ENCODE results near the gene ADAM12.

Gene ADAM12

GRCh38 chr10:126256864-126257263 is 131.4 kb downstream of the ADAM12 start:
- ChIA-PET CTCF (interaction anchor here (0.6 to 0.8 kb wide), 5 partner anchors 17 to 485 kb away, joined by 3 to 4 read pairs (median 3); no protein-coding TSS in a partner anchor), POLR2A (no interaction called here)
- no peak overlapping the region for H3K4me3 ChIP-seq (ENCODE audit: low read depth, low read length)
- no peak overlapping the region for H3K27ac ChIP-seq (ENCODE audit: extremely low read depth, low read depth, low read length)
- peaks cover 29% of the 10 kb centered on the region for H3K4me1 ChIP-seq (ENCODE audit: control insufficient read depth, insufficient read depth, low read length)
- no peaks in the 10 kb centered on the region for H3K9me3 ChIP-seq (ENCODE audit: control insufficient read depth, insufficient read depth, low read depth, low read length)
- no peaks in the 10 kb centered on the region for H3K36me3 ChIP-seq (ENCODE audit: control insufficient read depth in 2 of 2, insufficient read depth in 1 of 2, low read length in 2 of 2)
- TF ChIP-seq ZNF621 (tag by site-specific recombination; IDR thresholded peaks at IDR 0.05) (no peak), GLI2 (tag by site-specific recombination; IDR thresholded peaks at IDR 0.05; ENCODE audit: borderline replicate concordance, low read depth) (no peak), ZBTB20 (tag by site-specific recombination; IDR thresholded peaks at IDR 0.05) (no peak), ZNF629 (tag by site-specific recombination; IDR thresholded peaks at IDR 0.05) (no peak), ZNF600 (tag by site-specific recombination; IDR thresholded peaks at IDR 0.05) (peak; percentile 44; the same call in 1 of the 2 replicates), CTCF (tag by site-specific recombination; IDR thresholded peaks at IDR 0.05) (peak; percentile 68), ZFP41 (tag by site-specific recombination; IDR thresholded peaks at IDR 0.05; ENCODE audit: borderline replicate concordance) (no peak), ZNF561 (tag by site-specific recombination; IDR thresholded peaks at IDR 0.05; ENCODE audit: borderline replicate concordance) (no peak), ZBTB1 (tag by site-specific recombination; IDR thresholded peaks at IDR 0.05) (no peak), SALL2 (tag by site-specific recombination; IDR thresholded peaks at IDR 0.05; ENCODE audit: borderline replicate concordance) (no peak), ZNF571 (tag by site-specific recombination; IDR thresholded peaks at IDR 0.05) (no peak), ZNF639 (tag by site-specific recombination; IDR thresholded peaks at IDR 0.05) (no peak), SCRT2 (tag by site-specific recombination; IDR thresholded peaks at IDR 0.05) (no peak), ZNF404 (tag by site-specific recombination; IDR thresholded peaks at IDR 0.05) (no peak), ZNF513 (tag by site-specific recombination; IDR thresholded peaks at IDR 0.05) (peak; percentile 88)

- ChIA-PET POLR2A (no interaction called here), CTCF (no interaction called here)
- Histone ChIP-seq H3K4me3 (ENCODE audit: low read depth, low read length) (no peak overlapping the region), H3K9me3 (ENCODE audit: control insufficient read depth, insufficient read depth, low read depth, low read length) (no peaks in the 10 kb centered on the region), H3K4me1 (ENCODE audit: control insufficient read depth, insufficient read depth, low read length) (peaks cover 35% of the 10 kb centered on the region), H3K36me3 (ENCODE audit: control insufficient read depth in 2 of 2, insufficient read depth in 1 of 2, low read length in 2 of 2) (no peaks in the 10 kb centered on the region), H3K27ac (ENCODE audit: extremely low read depth, low read depth, low read length) (no peak overlapping the region)
- TF ChIP-seq ATF2 (tag by site-specific recombination; IDR thresholded peaks at IDR 0.05; ENCODE audit: low read depth) (peak; percentile 80), SCRT2 (tag by site-specific recombination; IDR thresholded peaks at IDR 0.05) (no peak)
These were observed 133.0 kb downstream of the ADAM12 start for GRCh38 chr10:126255313-126255712.

- peak overlapping the region; percentile 74 for H3K27ac ChIP-seq (ENCODE audit: extremely low read depth, low read depth, low read length)
- CTCF ChIA-PET: no interaction called here
- TF ChIP-seq ZBTB6 (tag by site-specific recombination; IDR thresholded peaks at IDR 0.05): no peak
- no peak for TF ChIP-seq OVOL3 (tag by site-specific recombination; IDR thresholded peaks at IDR 0.05)
- no peak for TF ChIP-seq YY1 (tag by site-specific recombination; IDR thresholded peaks at IDR 0.05)
- no peak for TF ChIP-seq ZNF280C (tag by site-specific recombination; IDR thresholded peaks at IDR 0.05)
- TF ChIP-seq ZNF768 (tag by site-specific recombination; IDR thresholded peaks at IDR 0.05): no peak
- TF ChIP-seq ZFP3 (tag by site-specific recombination; IDR thresholded peaks at IDR 0.05; ENCODE audit: low read depth): no peak
- TF ChIP-seq ZBTB21 (tag by site-specific recombination; IDR thresholded peaks at IDR 0.05): no peak
These were observed 134.7 kb downstream of the ADAM12 start for GRCh38 chr10:126253611-126253998.

More at GRCh38 chr10:126253611-126253998, 134.7 kb downstream of the ADAM12 start:
- no peaks in the 10 kb centered on the region for H3K36me3 ChIP-seq (ENCODE audit: control insufficient read depth in 2 of 2, insufficient read depth in 1 of 2, low read length in 2 of 2)
- no peak overlapping the region for H3K4me3 ChIP-seq (ENCODE audit: low read depth, low read length)
- H3K9me3 ChIP-seq (ENCODE audit: control insufficient read depth, insufficient read depth, low read depth, low read length): no peaks in the 10 kb centered on the region
- POLR2A ChIA-PET: interaction anchor here (0.5 to 1.3 kb wide), 2 partner anchors 16 to 1334 kb away, joined by 4 read pairs; no protein-coding TSS in a partner anchor
- peaks cover 43% of the 10 kb centered on the region for H3K4me1 ChIP-seq (ENCODE audit: control insufficient read depth, insufficient read depth, low read length)
